HG02884 (cell line): ENCODE data around the gene ZNF195.
"Not testable (repeated sequence)": the region's sequence is repeated elsewhere in the genome, so short reads cannot be mapped to it uniquely, and the experiment has no call there.

Source experiments
- ATAC-seq: cut with Tn5 transposase; IDR thresholded peaks from one replicate; pipeline ENCODE4 v1.9.1; 2021; ENCODE audit warnings: mild to moderate bottlenecking, moderate library complexity; ENCODE audit not compliant: unreplicated experiment

ZNF195 gene

GRCh38 chr11:3378426-3379423 is at the start of gene ZNF195:
TSS of gene ZNF195 (minus strand) at chr11:3379146. CDS start at chr11:3379040, 106 bp downstream.
- peak; percentile 99 for ATAC-seq

GRCh38 chr11:3428076-3428475 is 49.1 kb upstream of the ZNF195 start:
- not testable (repeated sequence) for ATAC-seq

GRCh38 chr11:3426541-3426940 is 47.6 kb upstream of the ZNF195 start:
- ATAC-seq: not testable (repeated sequence)

- ATAC-seq: not testable (repeated sequence)
These were observed 45.0 kb upstream of the ZNF195 start for GRCh38 chr11:3423928-3424327.

- not testable (repeated sequence) for ATAC-seq
These were observed 44.3 kb upstream of the ZNF195 start for GRCh38 chr11:3423138-3423731.

- peak; percentile 87 for ATAC-seq
These were observed 43.6 kb upstream of the ZNF195 start for GRCh38 chr11:3422380-3423137.

- not testable (repeated sequence) for ATAC-seq
These were observed 42.8 kb upstream of the ZNF195 start for GRCh38 chr11:3421608-3422379.

- not testable (repeated sequence) for ATAC-seq
These were observed 41.5 kb upstream of the ZNF195 start for GRCh38 chr11:3420281-3421042.

GRCh38 chr11:3419496-3419895 is 40.5 kb upstream of the ZNF195 start:
- not testable (repeated sequence) for ATAC-seq

GRCh38 chr11:3417047-3417446 is 38.1 kb upstream of the ZNF195 start:
- not testable (repeated sequence) for ATAC-seq

- ATAC-seq: not testable (repeated sequence)
These were observed 36.4 kb upstream of the ZNF195 start for GRCh38 chr11:3415301-3415700.

GRCh38 chr11:3413666-3414065 is 34.7 kb upstream of the ZNF195 start:
- ATAC-seq: not testable (repeated sequence)

- ATAC-seq: no peak
These were observed 33.9 kb upstream of the ZNF195 start for GRCh38 chr11:3412837-3413236.

- ATAC-seq: not testable (repeated sequence)
These were observed 29.8 kb upstream of the ZNF195 start for GRCh38 chr11:3408722-3409121.

GRCh38 chr11:3408058-3408605 is 29.2 kb upstream of the ZNF195 start:
- ATAC-seq: not testable (repeated sequence)

GRCh38 chr11:3406937-3407336 is 28.0 kb upstream of the ZNF195 start:
- not testable (repeated sequence) for ATAC-seq

- ATAC-seq: not testable (repeated sequence)
These were observed 27.4 kb upstream of the ZNF195 start for GRCh38 chr11:3406223-3406875.

- ATAC-seq: not testable (repeated sequence)
These were observed 25.4 kb upstream of the ZNF195 start for GRCh38 chr11:3404076-3404925.
